Neural progenitor cell (in vitro differentiated cells): ENCODE measurements around the gene LCE3E. TPM values are rescaled to one million over a fixed set of nuclear protein-coding genes. Genes with fewer than 3 reads are reported as not detected.

Source experiments
- DNase-seq: peaks from one replicate; pipeline ENCODE4 v3.0.0-alpha.2; 2016; ENCODE audit warnings: low spot score
- H2AFZ ChIP-seq: fragments of 200-600 bp; sonication (generic); replicated peaks from 2 replicates; pipeline ENCODE4 v1.6.1; 2016; ENCODE audit warnings: antibody characterized with exemption
- H3F3A ChIP-seq: fragments of 200-600 bp; sonication (generic); 2 replicates; pipeline ENCODE4 v1.6.1; 2016; ENCODE audit warnings: antibody characterized with exemption, low read depth
- H3K27ac ChIP-seq: fragments of 200-600 bp; sonication (generic); 2 replicates; pipeline ENCODE4 v1.5.1; 2016; ENCODE audit warnings: mild to moderate bottlenecking
- H3K27me3 ChIP-seq: fragments of 200-600 bp; sonication (generic); 2 replicates; pipeline ENCODE4 v1.6.1; 2016; ENCODE audit warnings: mild to moderate bottlenecking, moderate library complexity
- H3K36me3 ChIP-seq: fragments of 200-600 bp; sonication (generic); 2 replicates; pipeline ENCODE4 v1.5.1; 2016
- H3K4me1 ChIP-seq: fragments of 200-600 bp; sonication (generic); 2 replicates; pipeline ENCODE4 v1.6.1; 2016; ENCODE audit warnings: mixed run types
- H3K4me2 ChIP-seq: fragments of 200-600 bp; sonication (generic); 2 replicates; pipeline ENCODE4 v1.6.1; 2016
- H3K4me3 ChIP-seq: fragments of 200-600 bp; sonication (generic); 2 replicates; pipeline ENCODE4 v1.5.1; 2016
- H3K79me2 ChIP-seq: fragments of 200-600 bp; sonication (generic); 2 replicates; pipeline ENCODE4 v1.6.1; 2016; ENCODE audit warnings: low read depth
- H3K9ac ChIP-seq: fragments of 200-600 bp; sonication (generic); 2 replicates; pipeline ENCODE4 v1.6.1; 2016
- H3K9me3 ChIP-seq: fragments of 200-600 bp; sonication (generic); 2 replicates; pipeline ENCODE4 v1.5.1; 2016; ENCODE audit warnings: low read depth
- H4K20me1 ChIP-seq: fragments of 200-600 bp; sonication (generic); 2 replicates; pipeline ENCODE4 v1.6.1; 2016; ENCODE audit warnings: low read depth
- H3K27ac Mint-ChIP-seq: 3 replicates; pipeline ENCODE4 v1.8.0; 2021; ENCODE audit warnings: mixed read lengths
- H3K27me3 Mint-ChIP-seq: 2 replicates; pipeline ENCODE4 v1.8.0; 2022; ENCODE audit warnings: low read depth, mild to moderate bottlenecking, inconsistent platforms, moderate library complexity, mixed read lengths; ENCODE audit not compliant: insufficient read depth
- H3K36me3 Mint-ChIP-seq: 3 replicates; pipeline ENCODE4 v1.8.0; 2021; ENCODE audit warnings: mixed read lengths
- H3K4me1 Mint-ChIP-seq: 3 replicates; pipeline ENCODE4 v1.8.0; 2021; ENCODE audit warnings: mixed read lengths
- H3K4me3 Mint-ChIP-seq: 3 replicates; pipeline ENCODE4 v1.8.0; 2021; ENCODE audit warnings: mild to moderate bottlenecking, moderate library complexity, mixed read lengths
- H3K9me3 Mint-ChIP-seq: 3 replicates; pipeline ENCODE4 v1.8.0; 2020; ENCODE audit warnings: mixed read lengths
- EZH2 ChIP-seq: fragments of 200-600 bp; sonication (generic); IDR thresholded peaks from 2 replicates; pipeline ENCODE4 v1.6.1; 2017; ENCODE audit warnings: antibody characterized with exemption, mild to moderate bottlenecking, moderate library complexity
- EZH2phosphoT487 ChIP-seq: fragments of 200-600 bp; sonication (generic); IDR thresholded peaks from 2 replicates; pipeline ENCODE4 v1.6.1; 2017; ENCODE audit warnings: antibody characterized with exemption
- small RNA-seq: library from RNA; depleted of rRNA; stranded (forward); fragments of <200 nt; gene quantifications from one replicate; pipeline ENCODE3, GENCODE V24; 2015
- total RNA-seq: library from RNA; depleted of rRNA; stranded (reverse); fragments of >200 nt; gene quantifications from 2 replicates; pipeline ENCODE4 v1.2.3, GENCODE V29; 2015; ENCODE audit warnings: low replicate concordance
- TF ChIP-seq, protein P1 (sequence below): fragments of 200-600 bp; sonication (generic); IDR thresholded peaks from 2 replicates; pipeline ENCODE4 v1.5.1; 2017; ENCODE audit warnings: antibody characterized with exemption, mild to moderate bottlenecking

LCE3E gene
- total RNA-seq, 1 donor from 2014 or later: not detected

GRCh38 chr1:152519851-152520250, 46.7 kb downstream of the LCE3E start:
- H3K27me3 ChIP-seq: no peaks in the 10 kb centered on the region
- H3K9me3 ChIP-seq: peaks cover 39% of the 10 kb centered on the region
- no peak overlapping the region for H3K9ac ChIP-seq
- Mint-ChIP-seq H3K4me1 (no peaks in the 10 kb centered on the region), H3K36me3 (no peaks in the 10 kb centered on the region), H3K27ac (no peak overlapping the region), H3K4me3 (no peak overlapping the region), H3K9me3 (peaks cover 21% of the 10 kb centered on the region), H3K27me3 (no peaks in the 10 kb centered on the region)
- no peak overlapping the region for H3K4me2 ChIP-seq
- TF ChIP-seq EZH2phosphoT487 (no peak), EZH2 (no peak)
- TF ChIP-seq, protein P1, sequence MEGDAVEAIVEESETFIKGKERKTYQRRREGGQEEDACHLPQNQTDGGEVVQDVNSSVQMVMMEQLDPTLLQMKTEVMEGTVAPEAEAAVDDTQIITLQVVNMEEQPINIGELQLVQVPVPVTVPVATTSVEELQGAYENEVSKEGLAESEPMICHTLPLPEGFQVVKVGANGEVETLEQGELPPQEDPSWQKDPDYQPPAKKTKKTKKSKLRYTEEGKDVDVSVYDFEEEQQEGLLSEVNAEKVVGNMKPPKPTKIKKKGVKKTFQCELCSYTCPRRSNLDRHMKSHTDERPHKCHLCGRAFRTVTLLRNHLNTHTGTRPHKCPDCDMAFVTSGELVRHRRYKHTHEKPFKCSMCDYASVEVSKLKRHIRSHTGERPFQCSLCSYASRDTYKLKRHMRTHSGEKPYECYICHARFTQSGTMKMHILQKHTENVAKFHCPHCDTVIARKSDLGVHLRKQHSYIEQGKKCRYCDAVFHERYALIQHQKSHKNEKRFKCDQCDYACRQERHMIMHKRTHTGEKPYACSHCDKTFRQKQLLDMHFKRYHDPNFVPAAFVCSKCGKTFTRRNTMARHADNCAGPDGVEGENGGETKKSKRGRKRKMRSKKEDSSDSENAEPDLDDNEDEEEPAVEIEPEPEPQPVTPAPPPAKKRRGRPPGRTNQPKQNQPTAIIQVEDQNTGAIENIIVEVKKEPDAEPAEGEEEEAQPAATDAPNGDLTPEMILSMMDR: no peak
- no peaks in the 10 kb centered on the region for H4K20me1 ChIP-seq
- no peak for DNase-seq
- no peaks in the 10 kb centered on the region for H3K79me2 ChIP-seq
- H3K27ac ChIP-seq: no peak overlapping the region
- H2AFZ ChIP-seq: no peak overlapping the region
- H3K4me1 ChIP-seq: no peaks in the 10 kb centered on the region
- H3K36me3 ChIP-seq: no peaks in the 10 kb centered on the region
- no peak overlapping the region for H3K4me3 ChIP-seq
- no peaks in the 10 kb centered on the region for H3F3A ChIP-seq

DNA sequence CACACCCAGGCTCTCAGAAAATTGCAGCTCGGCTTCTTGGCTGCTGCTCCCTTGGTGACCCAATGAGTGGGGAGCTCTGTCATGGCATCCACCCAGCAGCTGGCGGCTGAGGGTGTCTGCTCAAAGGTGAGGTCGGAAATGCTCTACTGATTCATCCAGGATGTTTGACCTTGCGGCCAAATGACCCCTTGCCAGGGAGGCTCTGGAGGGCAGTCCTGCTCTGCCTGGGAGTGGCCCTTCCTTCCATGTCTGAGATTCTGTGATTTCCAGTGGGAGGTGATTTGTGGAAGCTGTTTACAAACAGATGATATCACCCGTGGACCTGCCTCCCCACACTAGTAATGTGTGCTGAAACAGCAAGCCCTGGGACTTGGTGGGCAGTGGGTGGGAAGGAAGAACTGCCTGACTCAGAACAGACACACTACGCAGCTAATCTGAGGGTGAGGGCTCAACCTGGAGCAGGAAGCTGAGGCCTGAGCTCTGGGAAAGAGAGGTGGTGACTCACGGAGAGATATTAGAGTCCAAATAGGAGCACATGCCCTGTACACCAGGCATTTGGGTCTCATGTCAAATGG, 49.3 kb downstream of the LCE3E start:
- H3K4me1 ChIP-seq: no peaks in the 10 kb centered on the region
- TF ChIP-seq EZH2phosphoT487 (no peak), EZH2 (no peak)
- TF ChIP-seq, protein P1: no peak
- H3K79me2 ChIP-seq: no peaks in the 10 kb centered on the region
- no peaks in the 10 kb centered on the region for H3F3A ChIP-seq
- H3K4me3 ChIP-seq: no peak overlapping the region
- Mint-ChIP-seq H3K4me3 (no peak overlapping the region), H3K36me3 (no peaks in the 10 kb centered on the region), H3K9me3 (peaks cover 42% of the 10 kb centered on the region), H3K27ac (no peak overlapping the region), H3K4me1 (no peaks in the 10 kb centered on the region), H3K27me3 (peaks cover 2% of the 10 kb centered on the region)
- no peaks in the 10 kb centered on the region for H3K27me3 ChIP-seq
- no peak overlapping the region for H3K4me2 ChIP-seq
- H3K36me3 ChIP-seq: no peaks in the 10 kb centered on the region
- H3K9ac ChIP-seq: no peak overlapping the region
- H4K20me1 ChIP-seq: no peaks in the 10 kb centered on the region
- DNase-seq: no peak
- peaks cover 17% of the 10 kb centered on the region for H3K9me3 ChIP-seq
- no peak overlapping the region for H3K27ac ChIP-seq
- H2AFZ ChIP-seq: no peak overlapping the region

GRCh38 chr1:152516082-152516481, 50.5 kb downstream of the LCE3E start:
- no peaks in the 10 kb centered on the region for H3K36me3 ChIP-seq
- TF ChIP-seq, protein P1: no peak
- TF ChIP-seq EZH2 (no peak), EZH2phosphoT487 (no peak)
- no peak overlapping the region for H3K27ac ChIP-seq
- Mint-ChIP-seq H3K4me3 (no peak overlapping the region), H3K27ac (no peak overlapping the region), H3K36me3 (no peaks in the 10 kb centered on the region), H3K4me1 (no peaks in the 10 kb centered on the region), H3K27me3 (peaks cover 2% of the 10 kb centered on the region), H3K9me3 (peaks cover 46% of the 10 kb centered on the region)
- peaks cover 6% of the 10 kb centered on the region for H3K9me3 ChIP-seq
- no peak overlapping the region for H3K9ac ChIP-seq
- H3F3A ChIP-seq: no peaks in the 10 kb centered on the region
- H2AFZ ChIP-seq: no peak overlapping the region
- no peaks in the 10 kb centered on the region for H3K79me2 ChIP-seq
- no peak overlapping the region for H3K4me2 ChIP-seq
- H3K4me1 ChIP-seq: no peaks in the 10 kb centered on the region
- no peak overlapping the region for H3K4me3 ChIP-seq
- DNase-seq: no peak
- H3K27me3 ChIP-seq: no peaks in the 10 kb centered on the region
- H4K20me1 ChIP-seq: no peaks in the 10 kb centered on the region

Small RNA genes within 50 kb of the gene (small RNA-seq; reads per million reads assigned to genes)
- gene LCE3B: not detected

Other genes starting within 250 kb of the LCE3E start
- gene FLG, start 241.5 kb downstream of the LCE3E start, total RNA-seq: not detected in 2 replicates
- not detected in 2 replicates for gene FLG2, start 206.8 kb downstream of the LCE3E start, total RNA-seq
- not detected in 2 replicates for gene CRNN, start 152.5 kb downstream of the LCE3E start, total RNA-seq
- gene LCE5A, start 56.0 kb downstream of the LCE3E start, total RNA-seq: not detected in 2 replicates
- gene CRCT1, start 52.3 kb downstream of the LCE3E start, total RNA-seq: not detected in 2 replicates
- not detected in 2 replicates for gene LCE3D, start 13.7 kb upstream of the LCE3E start, total RNA-seq
- not detected in 2 replicates for gene LCE3C, start 33.5 kb upstream of the LCE3E start, total RNA-seq
- not detected in 2 replicates for gene LCE3B, start 47.0 kb upstream of the LCE3E start, total RNA-seq
- not detected in 2 replicates for gene LCE3A, start 56.3 kb upstream of the LCE3E start, total RNA-seq
- gene LCE2D, start 96.6 kb upstream of the LCE3E start, total RNA-seq: not detected in 2 replicates
- gene LCE2C, start 108.5 kb upstream of the LCE3E start, total RNA-seq: not detected in 2 replicates
- not detected in 2 replicates for gene LCE2B, start 119.3 kb upstream of the LCE3E start, total RNA-seq
- gene LCE2A, start 131.6 kb upstream of the LCE3E start, total RNA-seq: not detected in 2 replicates
- gene LCE4A, start 141.4 kb upstream of the LCE3E start, total RNA-seq: not detected in 2 replicates
- gene KPRP, start 191.2 kb upstream of the LCE3E start, total RNA-seq: not detected in 2 replicates
- not detected in 2 replicates for gene LCE1F, start 208.4 kb upstream of the LCE3E start, total RNA-seq
- gene LCE1E, start 219.5 kb upstream of the LCE3E start, total RNA-seq: not detected in 2 replicates
- not detected in 2 replicates for gene LCE1D, start 229.9 kb upstream of the LCE3E start, total RNA-seq
- gene LCE1C, start 239.9 kb upstream of the LCE3E start, total RNA-seq: not detected in 2 replicates
- not detected in 2 replicates for gene LCE1B, start 245.2 kb upstream of the LCE3E start, total RNA-seq